Pancreas (tissue), 10 donors: ENCODE measurements around the gene HDAC2. TPM values are rescaled to one million over a fixed set of nuclear protein-coding genes. Genes with fewer than 3 reads are reported as not detected.

ENCODE experiments used
- ATAC-seq, 4 donors: fragments of 200-7000 bp; cut with Tn5 transposase; one replicate each; pipeline versions ENCODE4 v1.8.0 to v1.9.1; 2020; ENCODE audit warnings: mild to moderate bottlenecking in 4 of 4, moderate library complexity in 4 of 4
- DNase-seq, 6 donors: peaks; one replicate each; pipeline ENCODE4 v3.0.0-alpha.2; 2020
- FAIRE-seq: peaks from 2 replicates; lab custom pipeline; 2012; peaks lifted over from hg19 to GRCh38; lab: Jason Lieb, UNC
- H3K27ac ChIP-seq, 4 donors: fragments of 200-600 bp; sonication (generic); 1 replicate in 3 of 4; 2 replicates in 1 of 4; pipeline versions ENCODE4 v1.5.0 to v1.8.0; 2020
- H3K27me3 ChIP-seq, 4 donors: fragments of 200-600 bp; one replicate each; pipeline ENCODE4 v1.8.0; 2021
- H3K36me3 ChIP-seq, 3 donors: fragments of 200-600 bp; sonication (generic) in 1 of 3; one replicate each; pipeline versions ENCODE4 v1.5.0 to v1.8.0; 2020 to 2021
- H3K4me1 ChIP-seq, 3 donors: fragments of 200-600 bp; one replicate each; pipeline ENCODE4 v1.8.0; 2021
- H3K4me3 ChIP-seq, 4 donors: fragments of 200-600 bp; sonication (generic) in 2 of 4; one replicate each; pipeline versions ENCODE4 v1.5.0 to v1.8.0; 2020 to 2021
- H3K9me3 ChIP-seq, 4 donors: fragments of 200-600 bp; one replicate each; pipeline ENCODE4 v1.8.0; 2021
- WGBS, 2 donors: extraction: QIAGEN DNeasy Blood & Tissue Kit; methylation state at CpG; one replicate each; pipeline ENCODE4 v1.1.7; 2013; 5-methylcytosine and 5-hydroxymethylcytosine counted together
- intact Hi-C, 3 donors: fragments of 100-400 bp; cut with DNase I; formaldehyde crosslinking; loops; one replicate each; pipeline versions ENCODE4 v1.11.1 to v1.14.2; 2022
- polyA plus RNA-seq, 2 donors: library from polyadenylated mRNA; stranded (reverse); fragments of 200-250 nt; gene quantifications; one replicate each; pipeline ENCODE4 v1.2.3, GENCODE V29; 2013
- total RNA-seq, 6 donors: library from RNA; stranded (reverse); fragmentation: NEBNext Ultra II Directional in 4 of 6; extraction: Animal tissue kit (Norgen Biotek cat#: 25700) in 4 of 6; gene quantifications; one replicate each; pipeline versions ENCODE4 v1.2.1 to v1.2.4, GENCODE V29; 2021 to 2023
- TF ChIP-seq, protein P1 (sequence below), 4 donors: fragments of 200-600 bp; sonication (generic) in 3 of 4; IDR thresholded peaks; one replicate each; pipeline versions ENCODE4 v1.5.0 to v1.8.0; 2021; ENCODE audit warnings: antibody characterized with exemption in 4 of 4
- donor health status: healthy with polysubstance abuse.
- donor health status: DM: no; HTN: no; CAD: no; lungs with moderate emphysema.
- donor health status: DM: no; HTN: no; CAD: no.
- donor health status: control.
- donor health status: control.
- donor health status: Bipolar disorder and iron deficiency.
- donor health status: DM: yes; HTN: yes; CAD: no.
- donor health status: DM: no; HTN: no; CAD: no.
- donor health status: DM: no; HTN: no; CAD: no.
- donor health status: DM: yes; HTN: yes; CAD: no.

HDAC2 gene
- total and polyA plus RNA-seq, 8 donors, result 23.6 to 48.9 (median 32.2) TPM

DNA sequence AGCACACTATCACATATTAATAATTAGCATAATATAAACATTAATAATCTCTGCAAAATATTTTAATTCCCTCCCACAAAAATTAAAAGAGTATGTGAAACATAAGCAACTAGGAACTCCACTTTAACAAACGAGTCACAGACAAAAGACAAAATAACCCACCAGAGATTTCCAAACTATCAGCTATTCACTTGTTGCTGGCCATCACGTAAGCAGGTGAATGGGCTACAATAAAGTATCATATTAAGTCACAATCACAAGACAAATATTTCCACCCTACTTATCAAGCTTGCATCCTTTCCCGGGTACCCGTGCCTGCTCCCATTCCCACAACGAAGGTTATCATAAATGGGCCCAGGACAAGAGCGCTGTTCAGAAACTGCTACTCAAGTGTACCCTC lies 2.5 kb downstream of the HDAC2 start:
- Histone ChIP-seq H3K4me1 (peaks cover 4 to 28% (median 4%) of the 10 kb centered on the region in 3 donors), H3K9me3 (no peaks in the 10 kb centered on the region), H3K27me3 (no peaks in the 10 kb centered on the region), H3K27ac (no peak overlapping the region), H3K36me3 (no peaks in the 10 kb centered on the region), H3K4me3 (peak overlapping the region in 1 of 4 donors; percentile 80)
- intact Hi-C loops, result no loop called here
- 16 to 19% methylated on average over 6 of the region's 6 CpGs for WGBS, 2 donors
- FAIRE-seq, result no peak
- no peak for ATAC-seq
- TF ChIP-seq, protein P1, sequence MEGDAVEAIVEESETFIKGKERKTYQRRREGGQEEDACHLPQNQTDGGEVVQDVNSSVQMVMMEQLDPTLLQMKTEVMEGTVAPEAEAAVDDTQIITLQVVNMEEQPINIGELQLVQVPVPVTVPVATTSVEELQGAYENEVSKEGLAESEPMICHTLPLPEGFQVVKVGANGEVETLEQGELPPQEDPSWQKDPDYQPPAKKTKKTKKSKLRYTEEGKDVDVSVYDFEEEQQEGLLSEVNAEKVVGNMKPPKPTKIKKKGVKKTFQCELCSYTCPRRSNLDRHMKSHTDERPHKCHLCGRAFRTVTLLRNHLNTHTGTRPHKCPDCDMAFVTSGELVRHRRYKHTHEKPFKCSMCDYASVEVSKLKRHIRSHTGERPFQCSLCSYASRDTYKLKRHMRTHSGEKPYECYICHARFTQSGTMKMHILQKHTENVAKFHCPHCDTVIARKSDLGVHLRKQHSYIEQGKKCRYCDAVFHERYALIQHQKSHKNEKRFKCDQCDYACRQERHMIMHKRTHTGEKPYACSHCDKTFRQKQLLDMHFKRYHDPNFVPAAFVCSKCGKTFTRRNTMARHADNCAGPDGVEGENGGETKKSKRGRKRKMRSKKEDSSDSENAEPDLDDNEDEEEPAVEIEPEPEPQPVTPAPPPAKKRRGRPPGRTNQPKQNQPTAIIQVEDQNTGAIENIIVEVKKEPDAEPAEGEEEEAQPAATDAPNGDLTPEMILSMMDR (IDR thresholded peaks at IDR 0.05), result no peak
- no peak for DNase-seq

DNA sequence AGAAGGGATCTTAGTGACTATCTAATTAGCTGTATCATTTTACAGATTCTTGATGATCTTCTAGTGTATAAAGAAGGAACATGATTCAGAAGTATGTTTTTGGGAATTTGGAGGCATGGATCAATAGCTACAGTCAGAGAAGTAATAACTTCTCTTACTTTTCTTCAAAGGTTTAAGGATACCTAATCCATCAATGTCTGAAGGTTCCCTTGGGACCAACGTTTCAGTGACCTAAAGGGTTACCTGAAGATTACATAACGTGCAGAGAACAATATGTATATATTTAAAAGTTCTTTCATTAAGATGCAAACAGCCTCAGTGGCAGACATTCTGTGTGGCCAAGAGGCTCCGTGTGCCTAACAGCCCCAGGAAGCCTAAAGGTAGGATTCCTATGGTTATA lies 3.2 kb downstream of the HDAC2 start:
- no peak for DNase-seq
- Histone ChIP-seq H3K4me3 (no peak overlapping the region), H3K27ac (no peak overlapping the region), H3K4me1 (peaks cover 4 to 28% (median 4%) of the 10 kb centered on the region in 3 donors), H3K9me3 (no peaks in the 10 kb centered on the region), H3K36me3 (no peaks in the 10 kb centered on the region), H3K27me3 (no peaks in the 10 kb centered on the region)
- no peak for FAIRE-seq
- no peak for ATAC-seq
- TF ChIP-seq, protein P1 (IDR thresholded peaks at IDR 0.05), result no peak
- intact Hi-C loops, result no loop called here
- WGBS, 2 donors, result 37 to 39% methylated on average over 3 of the region's 3 CpGs

DNA sequence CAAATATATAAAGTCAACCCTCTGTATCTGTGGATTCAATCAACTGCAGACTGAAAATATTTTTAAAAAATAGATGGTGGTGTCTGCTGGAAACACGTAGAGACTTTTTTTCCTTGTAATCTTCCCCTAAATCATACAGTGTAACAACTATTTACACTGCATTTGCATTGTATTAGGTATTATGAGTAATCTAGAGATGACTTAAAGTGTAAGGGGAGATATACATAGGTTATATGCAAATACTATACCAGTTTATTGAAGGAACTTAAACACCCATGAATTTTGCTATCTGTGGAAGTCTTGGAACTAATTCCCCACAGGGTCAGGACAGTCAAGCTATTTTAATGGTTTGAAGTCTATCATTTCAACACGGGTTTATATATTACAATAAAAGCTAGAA lies 10.2 kb downstream of the HDAC2 start:
- TF ChIP-seq, protein P1 (IDR thresholded peaks at IDR 0.05), result no peak
- no peak for FAIRE-seq
- H3K4me3 ChIP-seq, result no peak overlapping the region

DNA sequence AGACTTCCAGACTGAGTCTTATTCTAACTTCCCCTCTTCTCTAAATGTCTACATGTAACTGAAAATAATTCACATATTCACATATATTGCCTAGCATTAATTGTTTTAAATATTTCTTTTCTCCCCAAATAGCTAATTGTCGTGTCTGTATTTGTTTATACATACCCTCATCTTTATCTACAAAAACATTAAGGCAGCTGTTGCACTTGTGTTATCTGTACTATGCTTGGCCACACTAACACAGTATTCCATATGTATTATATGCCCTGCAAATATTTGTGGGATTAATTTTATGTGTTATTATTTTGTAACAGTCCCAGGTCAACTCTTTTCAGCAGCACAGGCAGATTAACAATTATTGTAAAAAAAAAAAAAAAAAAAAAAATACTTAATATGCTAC lies 11.7 kb downstream of the HDAC2 start:
- FAIRE-seq (no peak), ATAC-seq (no peak), DNase-seq (no peak)
- WGBS, 2 donors, result 40 to 42% methylated on average over 1 of the region's 1 CpG
- H3K9me3 ChIP-seq, result no peaks in the 10 kb centered on the region
- H3K36me3 ChIP-seq, result no peaks in the 10 kb centered on the region
- H3K4me3 ChIP-seq, result no peak overlapping the region
- no peaks in the 10 kb centered on the region for H3K27me3 ChIP-seq
- intact Hi-C loops, result no loop called here
- peaks cover 0 to 11% (median 5%) of the 10 kb centered on the region in 3 donors for H3K4me1 ChIP-seq
- TF ChIP-seq, protein P1 (IDR thresholded peaks at IDR 0.05), result no peak
- H3K27ac ChIP-seq, result no peak overlapping the region

More for the DNA sequence above, 10.2 kb downstream of the HDAC2 start:
- no peak for DNase-seq
- no peak for ATAC-seq
- H3K27me3 ChIP-seq, result no peaks in the 10 kb centered on the region
- H3K4me1 ChIP-seq, result peaks cover 0 to 11% (median 5%) of the 10 kb centered on the region in 3 donors
- no peak overlapping the region for H3K27ac ChIP-seq
- intact Hi-C loops, result no loop called here
- 50 to 63% methylated on average over 2 of the region's 2 CpGs for WGBS, 2 donors
- H3K36me3 ChIP-seq, result no peaks in the 10 kb centered on the region
- H3K9me3 ChIP-seq, result no peaks in the 10 kb centered on the region

DNA sequence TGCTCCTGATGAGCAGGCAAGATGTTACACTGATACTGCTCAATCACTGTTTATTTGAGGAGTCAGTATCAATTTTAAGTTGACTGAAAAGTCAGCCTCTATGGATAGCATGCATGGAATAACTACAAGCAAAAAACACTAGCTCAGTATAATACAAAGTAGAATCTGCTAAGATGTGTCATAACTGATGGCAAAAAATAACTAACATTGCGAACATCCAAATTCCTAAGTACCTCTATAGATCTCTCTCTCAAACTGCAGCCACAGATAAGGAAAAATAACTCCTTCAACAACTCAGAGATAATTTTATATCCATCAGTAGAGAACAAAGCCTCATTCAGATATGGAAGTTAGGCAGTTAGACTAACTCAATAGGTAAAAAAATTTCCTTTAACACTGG lies 16.3 kb downstream of the HDAC2 start:
- Histone ChIP-seq H3K4me3 (no peak overlapping the region), H3K27ac (no peak overlapping the region), H3K27me3 (no peaks in the 10 kb centered on the region), H3K9me3 (no peaks in the 10 kb centered on the region), H3K4me1 (no peaks in the 10 kb centered on the region), H3K36me3 (peaks cover 0 to 7% (median 0%) of the 10 kb centered on the region in 3 donors)
- TF ChIP-seq, protein P1 (IDR thresholded peaks at IDR 0.05), result no peak
- no peak for FAIRE-seq
- intact Hi-C loops, result no loop called here
- no peak for ATAC-seq
- 90 to 95% methylated on average over 1 of the region's 1 CpG for WGBS, 2 donors
- no peak for DNase-seq
